Stomach (tissue), 9 donors: ENCODE measurements around the gene FGR. TPM values are rescaled to one million over a fixed set of nuclear protein-coding genes. Genes with fewer than 3 reads are reported as not detected.

Experiments
- DNase-seq, 2 donors: peaks; one replicate each; pipeline versions ENCODE4 v3.0.0 to v3.0.0-alpha.2; 2013 to 2019
- H3K27ac ChIP-seq, 5 donors: fragments of 200-600 bp in 4 of 5; sonication (generic) in 4 of 5; one replicate each; pipeline ENCODE4 v1.5.1; 2013 to 2019; ENCODE audit warnings: mild to moderate bottlenecking in 1 of 5, moderate library complexity in 1 of 5
- H3K27me3 ChIP-seq, 3 donors: fragments of 200-600 bp; sonication (generic); one replicate each; pipeline ENCODE4 v1.5.1; 2017 to 2019; ENCODE audit warnings: mixed run types in 1 of 3
- H3K36me3 ChIP-seq, 4 donors: fragments of 200-600 bp; sonication (generic); 1 replicate in 3 of 4; 2 replicates in 1 of 4; pipeline ENCODE4 v1.5.1; 2016 to 2019
- H3K4me1 ChIP-seq, 4 donors: fragments of 200-600 bp; sonication (generic); one replicate each; pipeline ENCODE4 v1.5.1; 2016 to 2019
- H3K4me3 ChIP-seq, 4 donors: fragments of 200-600 bp; sonication (generic) in 3 of 4; one replicate each; pipeline ENCODE4 v1.5.1; 2016 to 2019; ENCODE audit warnings: mild to moderate bottlenecking in 1 of 4
- H3K9me3 ChIP-seq, 4 donors: fragments of 200-600 bp; sonication (generic); one replicate each; pipeline ENCODE4 v1.5.1; 2016 to 2019
- CTCF ChIP-seq, 7 experiments: fragments of 450-650 bp in 4 of 7; fragments of 200-600 bp in 3 of 7; sonication (generic) in 3 of 7; IDR thresholded peaks; one replicate each; pipeline ENCODE4 v1.5.1; 2016 to 2019; ENCODE audit warnings: antibody characterized with exemption in 7 of 7, control low read depth in 2 of 7, mild to moderate bottlenecking in 1 of 7
- EP300 ChIP-seq: sonication (generic); formaldehyde crosslinking; IDR thresholded peaks from one replicate; pipeline ENCODE4 v1.6.1; 2017; ENCODE audit warnings: antibody characterized with exemption
- POLR2A ChIP-seq, 4 donors: fragments of 450-650 bp; IDR thresholded peaks; one replicate each; pipeline ENCODE4 v1.6.1; 2016; ENCODE audit warnings: antibody characterized with exemption in 4 of 4, control low read depth in 2 of 4, mild to moderate bottlenecking in 1 of 4, moderate library complexity in 1 of 4
- POLR2AphosphoS5 ChIP-seq, 3 donors: sonication (generic); formaldehyde crosslinking; IDR thresholded peaks; one replicate each; pipeline ENCODE4 v1.6.1; 2016; ENCODE audit warnings: antibody characterized with exemption in 3 of 3
- WGBS, 5 donors: extraction: QIAGEN DNeasy Blood & Tissue Kit in 3 of 5; methylation state at CpG; one replicate each; pipeline versions ENCODE4 v1.1.5 to v1.1.7; 2013 to 2018; 5-methylcytosine and 5-hydroxymethylcytosine counted together
- intact Hi-C: fragments of 100-400 bp; cut with DNase I; formaldehyde crosslinking; loops from one replicate; pipeline ENCODE4 v1.15.1; 2023; ENCODE audit warnings: low total_unique reads
- polyA plus RNA-seq, 3 donors: library from polyadenylated mRNA; stranded (reverse); fragments of 200-250 nt; gene quantifications; one replicate each; pipeline ENCODE4 v1.2.3, GENCODE V29; 2013
- total RNA-seq, 5 donors: library from RNA; depleted of rRNA; stranded (reverse); fragments of >200 nt; gene quantifications; one replicate each; pipeline versions ENCODE4 v1.1.0 to v1.2.3, GENCODE V29; 2014 to 2016
- donor health status: healthy with polysubstance abuse.
- donor health status: Bipolar disorder and iron deficiency.
- donor health status: healthy.

FGR gene
- total and polyA plus RNA-seq, 8 donors, result 3.1 to 9.9 (median 6.8) TPM; not detected in 2

- no peak for DNase-seq
- peaks cover 0 to 7% (median 3%) of the 10 kb centered on the region in 4 donors for H3K36me3 ChIP-seq
- H3K4me1 ChIP-seq, result peaks cover 16 to 87% (median 45%) of the 10 kb centered on the region in 4 donors
- intact Hi-C loops, result no loop called here
- H3K9me3 ChIP-seq, result no peaks in the 10 kb centered on the region
- peak overlapping the region in 3 of 5 donors; percentile 2 to 51 (median 49) for H3K27ac ChIP-seq
- no peaks in the 10 kb centered on the region for H3K27me3 ChIP-seq
- no peak overlapping the region for H3K4me3 ChIP-seq
- TF ChIP-seq POLR2A (IDR thresholded peaks at IDR 0.05) (no peak), POLR2AphosphoS5 (IDR thresholded peaks at IDR 0.05) (no peak), CTCF (IDR thresholded peaks at IDR 0.05) (no peak), EP300 (no peak)
- 44 to 66% (median 60%) methylated on average over 3 of the region's 3 CpGs for WGBS, 5 donors
Observed at GRCh38 chr1:27585684-27586083, 49.3 kb downstream of the FGR start.

GRCh38 chr1:27584453-27584852 is 50.5 kb downstream of the FGR start:
- peak overlapping the region in 1 of 5 donors; percentile 30 for H3K27ac ChIP-seq
- no peaks in the 10 kb centered on the region for H3K27me3 ChIP-seq
- peaks cover 4 to 78% (median 32%) of the 10 kb centered on the region in 4 donors for H3K4me1 ChIP-seq
- no peak for DNase-seq
- intact Hi-C loops, result no loop called here
- 88 to 95% (median 89%) methylated on average over 3 of the region's 3 CpGs for WGBS, 5 donors
- peaks cover 0 to 7% (median 1%) of the 10 kb centered on the region in 4 donors for H3K36me3 ChIP-seq
- H3K9me3 ChIP-seq, result no peaks in the 10 kb centered on the region
- no peak overlapping the region for H3K4me3 ChIP-seq
- TF ChIP-seq POLR2AphosphoS5 (IDR thresholded peaks at IDR 0.05) (no peak), CTCF (IDR thresholded peaks at IDR 0.05) (no peak), POLR2A (IDR thresholded peaks at IDR 0.05) (no peak), EP300 (no peak)

- DNase-seq, result no peak
- Histone ChIP-seq H3K4me3 (no peak overlapping the region), H3K36me3 (no peaks in the 10 kb centered on the region), H3K27me3 (no peaks in the 10 kb centered on the region), H3K9me3 (no peaks in the 10 kb centered on the region), H3K4me1 (peaks cover 0 to 70% (median 26%) of the 10 kb centered on the region in 4 donors), H3K27ac (peak overlapping the region in 3 of 5 donors; percentile 4 to 24 (median 20))
- TF ChIP-seq CTCF (IDR thresholded peaks at IDR 0.05) (no peak), POLR2A (IDR thresholded peaks at IDR 0.05) (no peak), POLR2AphosphoS5 (IDR thresholded peaks at IDR 0.05) (no peak), EP300 (no peak)
- WGBS, 5 donors, result 53 to 74% (median 59%) methylated on average over 3 of the region's 3 CpGs
- intact Hi-C loops, result no loop called here
Observed at GRCh38 chr1:27583479-27583878, 51.5 kb downstream of the FGR start.

- Histone ChIP-seq H3K4me1 (peaks cover 12 to 72% (median 35%) of the 10 kb centered on the region in 4 donors), H3K36me3 (no peaks in the 10 kb centered on the region), H3K27ac (peak overlapping the region in 4 of 5 donors; percentile 5 to 66 (median 44)), H3K4me3 (no peak overlapping the region), H3K9me3 (no peaks in the 10 kb centered on the region), H3K27me3 (no peaks in the 10 kb centered on the region)
- intact Hi-C loops, result no loop called here
- TF ChIP-seq EP300, result no peak
- no peak for TF ChIP-seq POLR2A (IDR thresholded peaks at IDR 0.05)
- no peak for TF ChIP-seq POLR2AphosphoS5 (IDR thresholded peaks at IDR 0.05)
- TF ChIP-seq CTCF (IDR thresholded peaks at IDR 0.05), result no peak
- DNase-seq, result no peak
- WGBS, 5 donors, result 83 to 91% (median 86%) methylated on average over 6 of the region's 6 CpGs
Observed at GRCh38 chr1:27581823-27582243, 53.2 kb downstream of the FGR start.
